ENCODE data around the gene ZNF263. TPM values are rescaled to one million over a fixed set of nuclear protein-coding genes. Genes with fewer than 3 reads are reported as not detected.

The ZNF263 gene
- total and polyA plus RNA-seq, 2 of the 13 experiments (the other 11 are each of a cell fraction or from before 2014, with no cell fraction given) = 10.2 to 41.2 TPM

- TF ChIP-seq ARID4A (CRISPR knock-in tag; IDR thresholded peaks at IDR 0.05; ENCODE audit: borderline replicate concordance) (peak; percentile 95), ZNF335 (CRISPR knock-in tag; IDR thresholded peaks at IDR 0.05) (peak; percentile 84; the same call in 1 of the 2 replicates), AGO2 (optimal IDR thresholded peaks at IDR 0.05; ENCODE audit: low read depth, low read length) (peak; percentile 58), ERF (CRISPR knock-in tag; IDR thresholded peaks at IDR 0.05) (peak; percentile 76; the same call in 1 of the 2 replicates), ONECUT2 (CRISPR knock-in tag; IDR thresholded peaks at IDR 0.05) (no peak), ZNF530 (CRISPR knock-in tag; IDR thresholded peaks at IDR 0.05; ENCODE audit: low read depth) (no peak), ZNF670 (CRISPR knock-in tag; IDR thresholded peaks at IDR 0.05; ENCODE audit: borderline replicate concordance) (no peak), ZNF354B (CRISPR knock-in tag; IDR thresholded peaks at IDR 0.05) (no peak), FUBP1 (CRISPR knock-in tag; IDR thresholded peaks at IDR 0.05; ENCODE audit: borderline replicate concordance) (no peak), RBM22 (optimal IDR thresholded peaks at IDR 0.05; ENCODE audit: low read length) (no peak), ZNF747 (CRISPR knock-in tag; IDR thresholded peaks at IDR 0.05; ENCODE audit: borderline replicate concordance) (no peak; the same call in 1 of the 2 replicates), NFE2L1 (CRISPR knock-in tag; IDR thresholded peaks at IDR 0.05; ENCODE audit: borderline replicate concordance) (0 out of 2 replicates have a peak, but pooled peaks have one; percentile 38), ZSCAN12 (CRISPR knock-in tag; IDR thresholded peaks at IDR 0.05) (peak; percentile 91; the same call in 1 of the 2 replicates), IKZF1 (IDR thresholded peaks at IDR 0.05) (no peak), ZHX2 (IDR thresholded peaks at IDR 0.05; ENCODE audit: low read depth) (peak; percentile 89), ZHX2 (CRISPR knock-in tag; IDR thresholded peaks at IDR 0.05; ENCODE audit: borderline replicate concordance) (0 out of 2 replicates have a peak, but pooled peaks have one; percentile 48), PAWR (CRISPR knock-in tag; IDR thresholded peaks at IDR 0.05; ENCODE audit: borderline replicate concordance) (no peak; the same call in 1 of the 2 replicates)
These were observed 48.3 kb upstream of the ZNF263 start, which contains the start of gene ZNF200 (continued) for GRCh38 chr16:3234857-3235561.

Data from HepG2 (cell line).